Activated CD4-positive, alpha-beta memory T cell treated with anti-CD3 and anti-CD28 coated beads for 36 hours (primary cell): ENCODE results near the gene KCNH3. TPM values are rescaled to one million over a fixed set of nuclear protein-coding genes. Genes with fewer than 3 reads are reported as not detected.

ENCODE experiments used
- CTCF ChIA-PET: fragments of 350-600 bp; sonication (Branson Sonifier 250); formaldehyde crosslinking; loops from one replicate; lab custom pipeline; 2021; ENCODE audit warnings: antibody characterized with exemption, inconsistent platforms; lab: Charles Lee
- POLR2A ChIA-PET: fragments of 350-600 bp; sonication (Branson Sonifier 250); formaldehyde crosslinking; loops from one replicate; lab custom pipeline; 2021; ENCODE audit warnings: antibody characterized with exemption; lab: Charles Lee
- DNase-seq: peaks from one replicate; pipeline ENCODE4 v3.0.0-alpha.2; 2020
- H3K27ac Mint-ChIP-seq: one replicate; pipeline ENCODE4 v1.8.0; 2021; ENCODE audit warnings: mixed read lengths
- H3K27me3 Mint-ChIP-seq: one replicate; pipeline ENCODE4 v1.8.0; 2021; ENCODE audit warnings: mixed read lengths
- H3K36me3 Mint-ChIP-seq: one replicate; pipeline ENCODE4 v1.8.0; 2021; ENCODE audit warnings: mixed read lengths
- H3K4me1 Mint-ChIP-seq: one replicate; pipeline ENCODE4 v1.8.0; 2021; ENCODE audit warnings: low read depth, mixed read lengths
- H3K4me3 Mint-ChIP-seq: one replicate; pipeline ENCODE4 v1.8.0; 2021; ENCODE audit warnings: mild to moderate bottlenecking, mixed read lengths
- H3K9me3 Mint-ChIP-seq: one replicate; pipeline ENCODE4 v1.8.0; 2021; ENCODE audit warnings: mixed read lengths
- intact Hi-C: fragments of 100-400 bp; cut with micrococcal nuclease; formaldehyde crosslinking; loops from one replicate; pipeline ENCODE4 v1.15.1; 2023
- total RNA-seq, 2 experiments: library from RNA; stranded (reverse); gene quantifications; one replicate each; pipeline ENCODE4 v1.2.3, GENCODE V29; 2021

The KCNH3 gene
- total RNA-seq, 2 experiments from 2014 or later, result 1.2 to 1.3 TPM

- H3K4me3 Mint-ChIP-seq, result no peak overlapping the region
- H3K27me3 Mint-ChIP-seq, result no peaks in the 10 kb centered on the region
- CTCF ChIA-PET, result interaction anchor here (0.5 to 4.2 kb wide), 4 partner anchors 11 to 362 kb away, joined by 3 to 25 read pairs (median 6); no protein-coding TSS in a partner anchor
- no peaks in the 10 kb centered on the region for H3K9me3 Mint-ChIP-seq
- no peak for DNase-seq
- H3K4me1 Mint-ChIP-seq, result peaks cover 18% of the 10 kb centered on the region
- no peak overlapping the region for H3K27ac Mint-ChIP-seq
- POLR2A ChIA-PET, result no interaction called here
- intact Hi-C loops, result loop anchor here (5.0 kb wide), 1 partner anchor 39 kb away; the partner anchor contains the start of gene PRPF40B
- peaks cover 5% of the 10 kb centered on the region for H3K36me3 Mint-ChIP-seq
These were observed 44.0 kb downstream of the KCNH3 start for GRCh38 chr12:49582850-49583249.

- ChIA-PET CTCF (interaction anchor here (1.5 to 4.2 kb wide), 2 partner anchors 12 to 225 kb away, joined by 8 to 25 read pairs; no protein-coding TSS in a partner anchor), POLR2A (no interaction called here)
- no peak for DNase-seq
- H3K36me3 Mint-ChIP-seq, result peaks cover 5% of the 10 kb centered on the region
- no peaks in the 10 kb centered on the region for H3K9me3 Mint-ChIP-seq
- no peaks in the 10 kb centered on the region for H3K27me3 Mint-ChIP-seq
- no peak overlapping the region for H3K27ac Mint-ChIP-seq
- no peak overlapping the region for H3K4me3 Mint-ChIP-seq
- intact Hi-C loops, result loop anchor here (5.0 kb wide), 1 partner anchor 39 kb away; the partner anchor contains the start of gene PRPF40B
- peaks cover 18% of the 10 kb centered on the region for H3K4me1 Mint-ChIP-seq
These were observed 44.7 kb downstream of the KCNH3 start for GRCh38 chr12:49583366-49584094.

- intact Hi-C loops, result loop anchor here (5.0 kb wide), 1 partner anchor 38 kb away; the partner anchor contains the start of gene PRPF40B
- no peak overlapping the region for H3K27ac Mint-ChIP-seq
These were observed 45.8 kb downstream of the KCNH3 start for GRCh38 chr12:49584591-49584990.

GRCh38 chr12:49585477-49586459 is 46.9 kb downstream of the KCNH3 start:
- Mint-ChIP-seq H3K27me3 (no peaks in the 10 kb centered on the region), H3K9me3 (no peaks in the 10 kb centered on the region), H3K4me1 (peaks cover 13% of the 10 kb centered on the region), H3K4me3 (no peak overlapping the region), H3K36me3 (peaks cover 8% of the 10 kb centered on the region), H3K27ac (no peak overlapping the region)
- ChIA-PET CTCF (interaction anchor here (0.6 kb wide), 1 partner anchor 630 kb away, joined by 4 read pairs; no protein-coding TSS in a partner anchor), POLR2A (no interaction called here)
- DNase-seq, result no peak
- intact Hi-C loops, result no loop called here

More at GRCh38 chr12:49584591-49584990, 45.8 kb downstream of the KCNH3 start:
- Mint-ChIP-seq H3K4me1 (peaks cover 18% of the 10 kb centered on the region), H3K27me3 (no peaks in the 10 kb centered on the region), H3K4me3 (no peak overlapping the region), H3K36me3 (peaks cover 5% of the 10 kb centered on the region), H3K9me3 (no peaks in the 10 kb centered on the region)
- DNase-seq, result no peak
- ChIA-PET POLR2A (no interaction called here), CTCF (interaction anchor here (1.5 kb wide), 1 partner anchor 226 kb away, joined by 8 read pairs; no protein-coding TSS in a partner anchor)

GRCh38 chr12:49587174-49587908 is 48.5 kb downstream of the KCNH3 start:
- no peak for DNase-seq
- H3K4me1 Mint-ChIP-seq, result no peaks in the 10 kb centered on the region
- intact Hi-C loops, result no loop called here
- no peaks in the 10 kb centered on the region for H3K9me3 Mint-ChIP-seq
- H3K27me3 Mint-ChIP-seq, result no peaks in the 10 kb centered on the region
- POLR2A ChIA-PET, result no interaction called here
- CTCF ChIA-PET, result no interaction called here
- H3K27ac Mint-ChIP-seq, result no peak overlapping the region
- H3K4me3 Mint-ChIP-seq, result no peak overlapping the region
- peaks cover 14% of the 10 kb centered on the region for H3K36me3 Mint-ChIP-seq

GRCh38 chr12:49588281-49588680 is 49.5 kb downstream of the KCNH3 start:
- peaks cover 14% of the 10 kb centered on the region for H3K36me3 Mint-ChIP-seq
- ChIA-PET POLR2A (no interaction called here), CTCF (interaction anchor here (1.6 kb wide), 1 partner anchor 8 kb away, joined by 5 read pairs; no protein-coding TSS in a partner anchor)
- no peak for DNase-seq
- intact Hi-C loops, result no loop called here
- H3K27me3 Mint-ChIP-seq, result no peaks in the 10 kb centered on the region
- no peaks in the 10 kb centered on the region for H3K9me3 Mint-ChIP-seq
- no peak overlapping the region for H3K4me3 Mint-ChIP-seq
- H3K27ac Mint-ChIP-seq, result no peak overlapping the region
- H3K4me1 Mint-ChIP-seq, result no peaks in the 10 kb centered on the region

GRCh38 chr12:49588721-49589516 is 50.1 kb downstream of the KCNH3 start:
- ChIA-PET POLR2A (no interaction called here), CTCF (interaction anchor here (1.6 kb wide), 1 partner anchor 8 kb away, joined by 5 read pairs; no protein-coding TSS in a partner anchor)
- Mint-ChIP-seq H3K4me1 (no peaks in the 10 kb centered on the region), H3K27me3 (no peaks in the 10 kb centered on the region), H3K27ac (no peak overlapping the region), H3K36me3 (peaks cover 14% of the 10 kb centered on the region), H3K4me3 (no peak overlapping the region), H3K9me3 (no peaks in the 10 kb centered on the region)
- no peak for DNase-seq
- intact Hi-C loops, result no loop called here

- no peaks in the 10 kb centered on the region for H3K4me1 Mint-ChIP-seq
- no peak for DNase-seq
- no peak overlapping the region for H3K4me3 Mint-ChIP-seq
- H3K9me3 Mint-ChIP-seq, result no peaks in the 10 kb centered on the region
- POLR2A ChIA-PET, result no interaction called here
- H3K36me3 Mint-ChIP-seq, result no peaks in the 10 kb centered on the region
- no peak overlapping the region for H3K27ac Mint-ChIP-seq
- no peaks in the 10 kb centered on the region for H3K27me3 Mint-ChIP-seq
- intact Hi-C loops, result no loop called here
- CTCF ChIA-PET, result no interaction called here
These were observed 59.7 kb downstream of the KCNH3 start for GRCh38 chr12:49598527-49598926.

- CTCF ChIA-PET, result interaction anchor here (1.3 kb wide), 1 partner anchor 51 kb away, joined by 3 read pairs; no protein-coding TSS in a partner anchor
- H3K4me1 Mint-ChIP-seq, result no peaks in the 10 kb centered on the region
- no peak overlapping the region for H3K27ac Mint-ChIP-seq
- no peaks in the 10 kb centered on the region for H3K27me3 Mint-ChIP-seq
- H3K9me3 Mint-ChIP-seq, result no peaks in the 10 kb centered on the region
- no peak overlapping the region for H3K4me3 Mint-ChIP-seq
- intact Hi-C loops, result no loop called here
- POLR2A ChIA-PET, result no interaction called here
- DNase-seq, result no peak
- H3K36me3 Mint-ChIP-seq, result no peaks in the 10 kb centered on the region
These were observed 61.1 kb downstream of the KCNH3 start for GRCh38 chr12:49599961-49600360.

GRCh38 chr12:49603721-49604120 is 64.9 kb downstream of the KCNH3 start:
- DNase-seq, result no peak
- CTCF ChIA-PET, result interaction anchor here (2.8 kb wide), 1 partner anchor 23 kb away, joined by 10 read pairs; no protein-coding TSS in a partner anchor
- no peak overlapping the region for H3K4me3 Mint-ChIP-seq
- POLR2A ChIA-PET, result no interaction called here
- H3K36me3 Mint-ChIP-seq, result no peaks in the 10 kb centered on the region
- H3K27me3 Mint-ChIP-seq, result no peaks in the 10 kb centered on the region
- intact Hi-C loops, result no loop called here
- no peaks in the 10 kb centered on the region for H3K4me1 Mint-ChIP-seq
- H3K9me3 Mint-ChIP-seq, result no peaks in the 10 kb centered on the region
- H3K27ac Mint-ChIP-seq, result no peak overlapping the region

- Mint-ChIP-seq H3K4me1 (no peaks in the 10 kb centered on the region), H3K4me3 (no peak overlapping the region), H3K27ac (no peak overlapping the region), H3K36me3 (no peaks in the 10 kb centered on the region), H3K9me3 (no peaks in the 10 kb centered on the region), H3K27me3 (no peaks in the 10 kb centered on the region)
- ChIA-PET CTCF (interaction anchor here (1.0 to 1.3 kb wide), 2 partner anchors 19 to 92 kb away, joined by 3 read pairs; partner anchors contain the start of gene PRPF40B), POLR2A (no interaction called here)
- intact Hi-C loops, result no loop called here
- no peak for DNase-seq
These were observed 66.0 kb downstream of the KCNH3 start for GRCh38 chr12:49604856-49605255.
